Measurements from ENCODE around the gene CA10. TPM values are rescaled to one million over a fixed set of nuclear protein-coding genes. Genes with fewer than 3 reads are reported as not detected.

Gene CA10
- total RNA-seq (2014; rRNA removed; shearing (Covaris generic); ENCODE audit: low replicate concordance), result not detected in 2 replicates

DNA sequence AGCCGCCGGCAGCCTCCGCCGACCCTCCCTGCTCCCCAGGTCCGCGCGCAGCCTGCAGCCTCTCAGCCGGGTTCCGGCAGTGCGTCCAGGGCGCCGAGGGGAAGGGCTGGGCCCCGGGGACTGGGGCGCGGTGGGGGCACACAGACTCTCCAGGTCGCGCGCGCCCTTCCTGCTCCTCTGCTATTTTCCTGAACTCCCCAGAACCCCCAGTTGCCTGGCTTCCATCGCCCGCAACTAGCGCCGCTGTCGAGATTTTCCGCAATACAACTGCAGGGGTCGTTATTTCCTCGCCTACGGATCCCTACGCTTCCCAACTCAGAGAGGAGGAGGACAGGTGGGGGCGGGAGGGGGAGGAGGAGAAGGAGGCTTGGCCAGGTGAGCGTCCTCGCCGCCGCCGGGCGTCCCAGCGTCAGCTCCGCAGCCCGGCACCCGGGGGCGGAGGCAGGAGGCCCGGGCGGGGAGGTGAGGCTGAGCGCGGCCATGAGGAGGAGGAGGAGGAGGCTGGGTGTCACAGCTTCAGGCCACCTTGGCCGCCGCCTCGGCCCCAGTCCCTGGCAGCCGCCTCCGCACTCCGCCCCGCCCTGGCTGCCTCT is at the start of gene CA10:
CA10 (minus strand) TSS at position 265 of the 593 bp plus-strand sequence.
- in situ Hi-C loops (cut with HindIII; ENCODE audit: low pct_unique_long_range_greater_than_20kb, low sequenced_read_pairs), result no loop called here
- DNase-seq (ENCODE audit: low read depth), result no peak

DNA sequence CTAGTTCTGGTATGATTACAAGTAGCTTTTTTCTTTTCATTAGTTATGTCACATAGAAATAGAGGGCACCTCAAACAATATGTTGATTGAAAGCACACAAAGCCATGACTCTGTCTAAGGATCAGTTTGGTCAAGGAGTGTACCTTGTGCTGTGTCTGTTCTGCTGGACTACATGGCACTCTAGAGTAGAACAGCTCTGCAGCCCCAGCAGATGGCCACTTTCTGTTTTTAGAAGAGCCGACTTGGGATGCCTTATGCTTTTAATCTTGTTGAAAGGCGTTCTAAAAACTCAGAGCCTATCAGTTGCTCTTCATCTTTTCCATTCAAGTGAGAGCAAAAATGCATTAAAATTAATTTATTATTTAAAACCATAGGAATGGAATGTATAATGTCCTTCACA is 49.3 kb upstream of the CA10 start:
- DNase-seq (ENCODE audit: low read depth), result no peak
- in situ Hi-C loops (cut with HindIII; ENCODE audit: low pct_unique_long_range_greater_than_20kb, low sequenced_read_pairs), result no loop called here

DNA sequence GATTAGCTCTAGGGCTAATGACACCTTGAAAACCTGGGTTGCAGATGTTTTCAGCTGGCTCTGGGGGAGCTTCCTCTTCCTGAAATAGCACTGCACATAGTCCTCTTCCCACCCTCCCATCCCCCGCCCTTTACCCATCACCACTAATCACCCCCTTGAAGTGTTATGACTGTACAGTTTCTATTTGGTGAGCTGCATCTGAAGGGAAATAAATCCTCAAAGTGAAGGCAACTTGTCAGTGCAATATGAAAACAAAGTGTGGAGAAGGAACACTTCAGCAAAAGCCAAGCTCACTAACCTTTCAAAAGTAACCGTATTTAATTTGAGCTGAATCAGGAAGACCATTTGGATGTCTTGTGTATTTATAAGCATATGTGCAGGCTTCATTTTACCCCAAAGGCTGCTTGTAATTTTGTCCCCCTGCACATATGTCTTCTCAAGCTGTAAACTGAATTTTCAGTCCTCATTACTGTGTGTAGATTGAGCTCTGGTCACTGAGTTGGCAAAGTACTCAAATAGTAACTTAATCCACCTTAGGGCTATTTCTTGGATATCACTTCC is 44.1 kb upstream of the CA10 start:
- in situ Hi-C loops (cut with HindIII; ENCODE audit: low pct_unique_long_range_greater_than_20kb, low sequenced_read_pairs), result no loop called here
- no peak for DNase-seq (ENCODE audit: low read depth)

DNA sequence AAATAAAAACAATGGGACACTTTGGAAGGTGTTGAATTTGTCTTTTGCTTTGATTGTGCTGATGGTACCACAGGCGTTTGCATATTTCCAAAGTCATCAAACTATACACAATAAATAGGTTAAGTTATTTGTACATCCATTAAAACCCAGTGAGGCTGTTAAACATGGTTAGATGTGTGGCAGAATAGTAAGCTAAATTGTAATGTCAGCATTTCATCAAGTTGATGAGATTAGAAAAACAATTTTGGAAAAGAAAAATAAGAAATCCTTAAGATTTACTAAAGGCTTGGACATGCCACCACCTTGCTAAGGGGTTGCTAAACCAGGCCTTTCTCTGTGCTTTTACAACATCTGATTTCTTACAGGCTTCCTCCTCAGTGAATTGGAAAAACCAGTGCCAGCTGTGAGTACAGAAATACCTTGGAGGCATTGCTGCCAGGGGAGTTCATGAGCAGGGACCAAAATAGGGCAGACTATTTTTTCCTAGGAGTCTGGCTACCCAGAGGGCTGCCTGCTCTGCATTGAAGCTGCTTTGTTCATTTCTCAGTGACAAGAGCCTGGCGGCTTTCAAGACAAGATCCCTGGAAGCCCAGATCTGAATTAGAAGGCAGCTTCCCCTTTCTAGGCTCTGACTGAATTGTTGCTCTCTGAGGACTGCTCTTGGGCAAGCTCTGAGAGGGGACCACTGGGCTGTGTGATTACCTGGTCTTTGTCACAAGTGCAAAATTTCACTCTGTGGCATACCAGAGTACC is 43.4 kb upstream of the CA10 start:
- in situ Hi-C loops (cut with HindIII; ENCODE audit: low pct_unique_long_range_greater_than_20kb, low sequenced_read_pairs), result no loop called here
- no peak for DNase-seq (ENCODE audit: low read depth)

DNA sequence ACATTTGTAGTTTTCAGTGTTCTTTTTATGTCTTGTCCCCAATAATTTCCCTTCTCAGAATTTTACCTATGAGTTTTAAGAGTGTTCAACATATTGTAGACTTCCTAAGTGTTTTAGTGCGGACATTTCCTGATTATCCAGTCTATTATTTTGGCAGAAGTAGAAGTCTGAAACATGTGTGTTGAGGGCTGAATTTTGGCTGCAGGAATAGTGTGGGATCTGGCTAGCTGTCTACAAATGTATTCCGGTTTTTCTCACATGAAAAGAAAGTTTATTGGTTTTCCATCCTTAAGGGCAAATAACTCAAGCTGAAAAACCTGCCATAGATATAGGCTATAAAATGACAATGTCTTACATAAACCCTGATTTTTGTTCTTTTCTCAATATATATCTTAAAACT is 33.0 kb upstream of the CA10 start:
- in situ Hi-C loops (cut with HindIII; ENCODE audit: low pct_unique_long_range_greater_than_20kb, low sequenced_read_pairs), result no loop called here
- no peak for DNase-seq (ENCODE audit: low read depth)

DNA sequence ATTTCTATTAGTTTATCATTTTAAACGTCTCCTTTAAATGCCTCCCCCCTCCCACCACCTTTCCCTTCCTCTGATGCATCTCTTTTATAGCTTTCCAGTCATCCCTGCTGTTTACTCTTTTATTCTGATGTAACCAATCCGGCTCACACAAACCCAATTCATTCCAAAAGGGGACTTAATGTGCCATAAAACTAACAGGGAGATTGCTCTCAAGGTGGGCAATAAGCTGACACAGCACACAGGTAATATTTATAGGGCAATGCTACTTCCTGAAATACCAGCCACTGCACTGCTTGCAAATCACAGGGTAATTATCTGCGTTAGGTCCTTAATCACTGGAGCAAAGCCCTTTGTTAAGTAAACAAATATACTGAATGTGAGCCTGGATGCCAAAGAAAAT is 23.3 kb upstream of the CA10 start:
- in situ Hi-C loops (cut with HindIII; ENCODE audit: low pct_unique_long_range_greater_than_20kb, low sequenced_read_pairs), result no loop called here
- no peak for DNase-seq (ENCODE audit: low read depth)

DNA sequence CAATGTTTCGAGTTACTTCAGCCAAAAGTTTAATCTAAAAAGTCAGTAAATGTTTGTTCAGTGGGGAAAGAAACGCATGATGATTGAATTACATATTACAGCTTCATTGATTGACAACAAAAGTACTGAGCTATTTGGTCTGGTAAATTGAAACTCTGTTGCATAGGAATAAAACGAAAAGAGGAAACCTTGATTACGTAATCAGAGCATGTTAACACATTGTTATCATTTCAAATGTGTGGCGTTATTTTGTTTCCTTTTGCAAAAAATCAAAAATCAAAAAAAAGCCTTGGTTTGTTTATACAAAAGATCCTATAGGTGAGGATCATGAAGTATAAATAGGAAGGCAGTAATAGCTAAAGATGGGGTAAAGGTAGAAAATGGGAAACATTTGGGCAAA is 19.5 kb upstream of the CA10 start:
- DNase-seq (ENCODE audit: low read depth), result no peak
- in situ Hi-C loops (cut with HindIII; ENCODE audit: low pct_unique_long_range_greater_than_20kb, low sequenced_read_pairs), result no loop called here

DNA sequence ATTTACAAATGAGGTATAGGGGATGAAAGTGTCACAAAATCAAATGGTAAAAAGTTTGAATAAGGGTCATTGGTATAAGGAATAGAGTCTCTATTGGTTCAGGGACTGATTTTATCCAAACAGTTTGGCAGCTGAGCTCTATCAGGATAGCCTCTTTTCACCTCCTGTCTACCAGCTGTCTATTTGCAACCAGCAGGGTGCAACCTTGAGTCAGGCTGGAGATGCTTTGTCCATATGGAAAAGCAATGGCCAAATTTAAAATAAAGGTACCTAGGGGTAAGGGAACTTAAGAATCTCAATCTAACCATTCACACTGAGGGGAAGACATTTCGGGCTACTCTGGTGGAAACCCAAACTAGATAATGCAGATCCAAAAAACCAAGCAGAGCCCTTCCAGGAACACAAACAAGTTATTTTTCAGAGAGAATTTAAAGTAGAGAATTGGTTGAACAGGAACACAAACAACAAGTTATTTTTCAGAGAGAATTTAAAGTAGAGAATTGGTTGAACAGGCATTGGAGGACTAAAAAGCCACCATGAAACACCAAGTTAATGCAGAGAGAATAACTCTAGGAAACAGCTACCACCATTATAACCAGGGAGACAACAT is 12.6 kb upstream of the CA10 start:
- in situ Hi-C loops (cut with HindIII; ENCODE audit: low pct_unique_long_range_greater_than_20kb, low sequenced_read_pairs), result no loop called here
- DNase-seq (ENCODE audit: low read depth), result no peak

DNA sequence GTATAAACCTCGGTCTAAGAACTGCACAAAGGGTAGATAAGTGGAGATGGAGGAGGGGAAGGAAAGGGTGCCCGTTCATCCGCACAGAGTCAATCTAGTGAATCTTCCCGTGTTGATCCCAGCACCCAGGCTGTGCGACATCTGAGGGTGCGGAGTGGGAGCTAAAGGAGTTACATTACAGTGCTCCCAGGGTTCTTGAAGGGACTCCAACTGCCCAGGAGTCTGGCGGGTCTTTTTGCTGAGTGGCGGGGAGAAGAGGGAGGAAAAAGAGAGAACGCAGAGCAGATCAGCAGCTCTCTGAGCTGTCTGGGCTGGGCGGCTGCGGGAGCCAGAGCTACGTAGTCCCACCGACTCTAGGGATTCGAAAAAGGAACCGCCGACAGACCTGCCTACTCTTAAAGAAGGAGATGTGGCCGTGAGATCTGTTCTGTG is 1.6 kb upstream of the CA10 start:
- no peak for DNase-seq (ENCODE audit: low read depth)
- in situ Hi-C loops (cut with HindIII; ENCODE audit: low pct_unique_long_range_greater_than_20kb, low sequenced_read_pairs), result no loop called here

DNA sequence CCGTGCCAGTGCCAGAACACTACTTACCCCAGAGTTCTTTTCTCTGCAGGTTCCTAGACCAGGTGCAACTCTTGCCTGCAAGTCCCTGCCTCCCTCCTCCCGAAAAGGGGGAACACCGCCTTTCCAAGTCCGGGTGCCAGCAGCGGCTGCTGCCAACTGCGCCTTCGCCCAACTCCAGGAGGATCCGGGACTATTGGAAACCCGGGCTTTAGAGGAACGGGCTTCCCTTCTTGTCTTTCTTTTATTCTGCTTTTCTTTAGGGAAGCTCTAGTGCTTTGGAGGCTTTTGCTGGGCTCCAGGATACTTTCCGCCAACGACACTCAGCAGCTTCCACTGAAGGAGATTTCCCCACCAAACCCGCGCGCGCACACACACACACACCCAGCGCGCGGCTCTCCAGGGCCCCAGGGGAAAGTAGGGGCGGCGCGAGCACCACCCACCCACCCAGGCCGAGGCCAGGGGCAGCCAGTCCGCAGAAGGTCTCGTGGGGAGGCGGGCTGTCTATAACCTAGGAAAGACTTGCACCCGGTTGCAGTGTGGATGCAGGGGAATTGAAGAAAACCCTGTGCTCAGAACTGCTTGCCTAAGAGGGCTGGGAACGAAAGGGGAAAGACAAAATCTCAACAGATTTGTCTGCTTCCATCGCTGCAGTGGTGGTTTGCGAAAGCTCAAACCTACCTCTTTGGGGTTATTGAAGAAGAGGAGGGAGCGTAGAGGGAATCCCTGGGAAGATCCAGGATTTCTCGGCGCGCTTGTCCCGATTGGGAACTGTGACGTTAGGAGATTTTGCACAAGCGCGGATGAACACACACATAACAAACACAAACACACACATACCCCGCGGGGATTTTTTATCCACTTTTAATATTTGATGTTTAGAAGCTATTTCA is 977 bp upstream of the CA10 start:
- in situ Hi-C loops (cut with HindIII; ENCODE audit: low pct_unique_long_range_greater_than_20kb, low sequenced_read_pairs), result no loop called here
- DNase-seq (ENCODE audit: low read depth), result no peak

DNA sequence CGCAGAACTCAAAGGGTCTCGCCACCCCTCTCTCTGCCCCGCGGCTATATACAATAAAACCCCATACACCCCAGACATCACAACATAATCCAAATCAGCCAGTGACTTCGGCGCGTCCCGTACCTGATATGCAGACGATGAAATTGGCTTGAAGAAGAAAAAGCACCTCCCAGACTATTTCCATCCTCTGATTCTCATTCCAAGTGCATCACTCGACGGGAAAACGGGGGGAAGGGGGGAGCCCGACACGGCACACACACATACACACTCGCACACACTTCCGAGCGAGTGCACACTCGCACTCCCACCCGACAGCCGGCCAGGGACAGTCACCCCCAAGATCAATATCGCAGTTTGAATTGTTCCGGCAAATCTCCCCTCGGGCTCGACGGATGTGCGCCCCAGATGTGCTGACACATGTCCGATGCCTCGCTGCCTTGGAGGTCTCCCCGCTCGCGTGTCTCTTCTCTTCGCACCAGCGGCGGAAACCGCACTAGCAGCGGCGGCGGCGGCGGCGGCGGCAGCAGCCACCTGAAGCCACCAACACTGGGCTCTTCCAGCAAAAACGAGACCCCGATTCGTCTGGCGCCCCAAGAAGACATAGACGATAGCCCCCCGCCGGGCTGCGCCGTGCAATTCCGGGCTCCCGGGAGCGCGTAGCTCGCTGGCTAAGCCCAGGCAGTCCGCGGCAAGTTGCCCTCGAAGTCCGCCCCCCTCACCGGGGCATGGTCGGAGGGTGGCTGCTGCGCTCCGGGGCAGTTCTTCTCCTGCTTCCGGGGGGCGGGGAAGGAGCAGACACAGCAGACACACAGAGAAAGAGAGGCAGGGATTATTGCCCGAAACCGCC is 688 bp downstream of the CA10 start:
- DNase-seq (ENCODE audit: low read depth), result no peak
- in situ Hi-C loops (cut with HindIII; ENCODE audit: low pct_unique_long_range_greater_than_20kb, low sequenced_read_pairs), result no loop called here

DNA sequence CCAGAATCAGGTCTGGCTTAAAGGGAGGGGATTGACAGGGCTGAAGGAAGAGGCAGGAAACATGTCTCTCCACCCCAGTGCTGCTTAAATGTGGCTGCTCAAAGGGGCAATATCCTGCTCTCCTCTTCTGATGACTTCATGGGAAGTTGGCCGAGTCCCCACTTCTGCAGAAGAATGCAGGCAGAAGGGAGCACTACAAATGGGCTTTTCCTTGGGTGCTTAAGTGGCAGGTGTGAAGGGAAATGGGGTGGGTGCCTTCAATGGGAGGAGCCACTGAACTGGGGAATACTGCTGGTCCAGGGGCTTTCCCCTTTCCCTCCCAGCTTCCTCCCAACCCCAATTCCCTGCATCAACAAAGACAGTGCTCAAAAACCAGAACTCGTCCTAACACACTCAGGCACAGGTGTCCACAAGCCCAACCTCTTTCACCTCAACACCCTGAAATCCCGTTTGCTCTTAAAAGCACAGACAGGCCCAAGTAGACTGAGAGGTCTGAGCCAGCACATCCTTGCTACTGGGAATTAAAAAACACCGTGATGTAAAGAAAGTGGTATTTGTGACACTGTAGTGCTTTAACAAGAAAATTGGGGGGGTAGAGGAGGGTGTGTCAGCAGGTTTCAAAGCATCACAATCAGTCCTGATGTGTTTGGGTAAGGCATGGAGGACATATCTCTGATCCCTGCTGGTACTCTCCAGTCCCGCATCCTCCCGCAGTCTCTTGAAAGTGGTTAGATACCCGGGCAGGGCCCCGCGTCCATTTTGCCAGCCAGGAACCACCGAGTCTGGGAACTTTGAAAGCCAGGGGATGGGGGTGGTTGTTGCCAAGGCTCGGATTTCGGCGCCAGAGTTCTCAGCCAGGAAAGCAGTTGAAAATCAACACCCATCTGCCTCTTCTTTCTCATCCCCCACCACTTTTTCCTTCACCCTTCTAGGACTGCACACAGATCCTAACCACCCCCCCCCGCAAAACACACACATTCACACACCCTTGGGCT is 1.6 kb downstream of the CA10 start:
- in situ Hi-C loops (cut with HindIII; ENCODE audit: low pct_unique_long_range_greater_than_20kb, low sequenced_read_pairs), result no loop called here
- no peak for DNase-seq (ENCODE audit: low read depth)

DNA sequence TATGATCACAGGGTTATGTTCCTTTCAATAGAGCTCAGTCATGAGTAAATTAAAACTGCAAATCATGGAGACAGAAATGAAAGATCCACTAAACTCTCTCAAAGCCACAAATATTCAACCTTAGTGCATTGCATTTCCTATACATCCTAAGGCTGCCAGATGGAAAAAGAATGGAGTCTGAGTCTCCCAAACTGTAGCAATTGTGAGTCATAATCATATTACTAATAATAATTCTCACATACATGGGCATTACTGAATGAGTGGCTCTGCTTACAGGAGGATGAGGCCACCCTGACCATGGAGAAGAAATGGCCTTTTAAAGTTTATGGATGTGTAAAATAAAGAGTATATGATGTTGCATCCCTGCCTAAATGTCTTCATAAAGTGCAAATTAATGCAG is 3.2 kb downstream of the CA10 start:
- no peak for DNase-seq (ENCODE audit: low read depth)
- in situ Hi-C loops (cut with HindIII; ENCODE audit: low pct_unique_long_range_greater_than_20kb, low sequenced_read_pairs), result no loop called here

DNA sequence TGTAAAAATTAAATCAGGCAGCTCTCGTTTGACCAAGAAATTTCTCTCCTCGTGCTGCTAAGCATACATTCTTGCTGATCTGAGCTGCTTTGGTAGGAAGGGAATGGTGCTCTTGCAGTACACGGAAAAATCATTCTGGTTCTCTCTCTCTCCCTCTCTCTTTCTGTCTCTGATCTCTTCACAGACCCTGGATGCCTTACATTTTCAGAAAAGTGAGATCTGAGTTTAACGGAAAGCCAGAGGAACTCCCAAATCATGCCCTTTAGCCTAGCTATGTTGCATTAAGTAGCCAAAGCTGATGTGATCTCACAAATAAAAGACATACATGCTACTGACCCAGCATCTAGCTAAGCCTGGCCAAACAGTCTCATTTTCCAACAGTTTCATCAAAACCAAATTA is 4.0 kb downstream of the CA10 start:
- no peak for DNase-seq (ENCODE audit: low read depth)
- in situ Hi-C loops (cut with HindIII; ENCODE audit: low pct_unique_long_range_greater_than_20kb, low sequenced_read_pairs), result no loop called here

DNA sequence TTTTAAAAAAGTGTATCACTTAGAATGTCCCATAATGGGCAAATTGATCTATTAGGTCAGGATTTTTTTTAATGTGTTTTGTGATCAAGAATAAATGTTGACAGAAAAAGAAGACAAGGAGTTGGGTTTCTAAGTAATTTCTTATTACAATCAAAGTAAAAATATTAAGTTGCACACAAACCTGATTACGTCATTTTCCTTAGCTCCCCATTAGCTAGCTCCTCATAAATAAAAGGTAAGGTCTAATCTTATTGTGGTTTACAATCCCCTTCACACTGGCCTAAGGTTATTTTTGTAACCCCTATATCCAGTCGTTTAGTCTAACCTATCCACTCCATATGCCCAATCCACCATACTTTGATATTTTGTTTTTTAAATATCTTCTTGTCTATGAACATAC is 7.6 kb downstream of the CA10 start:
- DNase-seq (ENCODE audit: low read depth), result no peak
- in situ Hi-C loops (cut with HindIII; ENCODE audit: low pct_unique_long_range_greater_than_20kb, low sequenced_read_pairs), result no loop called here

DNA sequence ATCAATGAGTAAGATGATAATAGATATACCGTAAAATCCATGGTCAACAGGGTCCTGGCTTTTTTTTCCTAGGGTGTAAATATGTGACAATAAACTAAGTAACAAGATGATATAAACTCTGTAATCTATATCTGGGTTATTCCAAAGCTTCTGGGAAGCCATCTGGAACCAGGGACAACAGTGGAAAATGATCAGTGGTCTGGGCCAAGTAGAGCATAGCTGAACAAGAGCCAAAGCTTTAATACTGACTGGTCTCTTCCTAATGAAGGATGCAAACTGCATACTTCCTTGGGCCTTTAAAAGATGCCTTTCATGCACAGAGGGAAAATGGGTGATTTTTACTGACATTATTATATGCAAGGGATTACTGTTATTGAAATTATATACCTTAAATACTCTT is 8.9 kb downstream of the CA10 start:
- in situ Hi-C loops (cut with HindIII; ENCODE audit: low pct_unique_long_range_greater_than_20kb, low sequenced_read_pairs), result no loop called here
- DNase-seq (ENCODE audit: low read depth), result peak; percentile 11

DNA sequence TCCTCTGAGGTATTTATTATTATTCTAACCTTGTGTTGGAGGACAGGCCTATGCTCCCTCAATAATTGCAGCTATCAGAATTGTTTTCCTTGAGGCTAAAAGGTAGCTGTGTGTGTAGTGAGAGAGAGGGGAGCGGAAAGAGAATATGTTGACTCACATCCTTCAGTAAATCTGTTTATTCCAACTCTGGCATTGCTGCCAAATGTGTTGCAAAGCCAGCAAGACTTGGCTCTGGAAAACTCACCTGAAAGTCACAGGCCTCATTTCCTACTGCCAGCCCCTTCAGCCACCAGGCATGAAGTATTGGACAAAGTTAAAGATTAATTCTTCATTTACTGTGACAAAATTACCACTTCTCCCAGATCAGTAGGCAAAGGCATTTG is 9.6 kb downstream of the CA10 start:
- peak; percentile 78 for DNase-seq (ENCODE audit: low read depth)
- in situ Hi-C loops (cut with HindIII; ENCODE audit: low pct_unique_long_range_greater_than_20kb, low sequenced_read_pairs), result no loop called here
